ENCODE results near the gene IKZF3. TPM values are rescaled to one million over a fixed set of nuclear protein-coding genes. Genes with fewer than 3 reads are reported as not detected.
A peak's percentile ranks its signal among the peaks of the same experiment; 100 is the strongest.
"Not testable (repeated sequence)": the region's sequence is repeated elsewhere in the genome, so short reads cannot be mapped to it uniquely, and the experiment has no call there.

Gene IKZF3
- total and polyA plus RNA-seq, 3 experiments from 2014 or later = 119 to 138 (median 126) TPM

DNA sequence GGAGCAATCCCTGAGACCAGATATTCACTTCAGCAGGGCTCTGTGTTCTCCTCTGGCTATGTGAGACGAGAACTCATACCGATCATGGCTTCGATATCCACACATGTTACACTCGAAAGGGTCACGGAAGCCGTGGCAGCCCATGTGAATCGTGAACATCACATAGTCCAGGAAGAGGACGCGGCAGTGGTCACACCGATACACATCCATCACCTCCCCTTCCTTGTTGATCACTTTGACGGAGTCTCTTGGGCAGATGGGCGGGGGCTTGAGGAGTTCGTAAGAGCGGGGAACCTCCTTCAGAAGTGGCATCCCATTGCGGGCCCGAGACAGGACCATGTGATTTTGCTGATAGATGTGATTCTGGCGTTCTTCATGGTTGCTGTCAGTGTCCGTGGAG is 98.3 kb downstream of the IKZF3 start:
- Mint-ChIP-seq H3K4me3 (peak overlapping the region; percentile 19 to 98 (median 72)), H3K36me3 (peaks cover 22 to 83% (median 45%) of the 10 kb centered on the region in 3 donors), H3K4me1 (peaks cover 79 to 92% (median 85%) of the 10 kb centered on the region in 3 donors), H3K9me3 (no peaks in the 10 kb centered on the region), H3K27me3 (no peaks in the 10 kb centered on the region), H3K27ac (peak overlapping the region in 7 of 8 donors; percentile 85 to 99 (median 97))
- Histone ChIP-seq H3K27me3 (ENCODE audit: insufficient read depth, low read length, poor library complexity, severe bottlenecking) (no peaks in the 10 kb centered on the region), H3K36me3 (ENCODE audit: insufficient read depth, low read length) (peaks cover 35% of the 10 kb centered on the region), H3K4me3 (ENCODE audit: low read length) (no peak overlapping the region), H3K4me1 (ENCODE audit: insufficient read depth, low read length) (peaks cover 75% of the 10 kb centered on the region), H3K9me3 (ENCODE audit: low read length) (no peaks in the 10 kb centered on the region), H3K27ac (ENCODE audit: low read depth, low read length) (no peak overlapping the region)
- ChIA-PET CTCF (interaction anchor here (0.7 kb wide), 1 partner anchor 35 kb away, joined by 3 read pairs; the partner anchor contains the start of gene MIEN1), POLR2A (interaction anchor here (2.0 kb wide), 1 partner anchor 16 kb away, joined by 9 read pairs; no protein-coding TSS in a partner anchor)
- DNase-seq = no peak

DNA sequence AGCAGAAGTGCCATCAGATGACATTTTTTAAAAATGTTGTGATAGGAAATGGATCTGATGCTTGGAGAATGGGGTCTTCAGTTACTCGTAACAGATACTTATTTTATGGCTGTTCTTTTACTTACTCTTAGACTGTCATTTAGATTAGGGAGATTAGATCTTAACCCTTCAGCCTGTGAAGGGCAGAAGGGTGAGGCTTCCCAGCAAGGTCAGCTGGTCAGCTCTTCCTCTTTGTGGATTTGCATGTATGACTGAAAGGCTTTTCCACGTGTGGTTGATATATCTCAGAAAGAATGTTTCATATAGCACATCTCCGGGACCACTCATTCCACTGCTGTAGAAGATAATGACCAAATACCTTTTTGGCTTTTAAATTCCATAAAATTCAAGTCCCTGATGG is 98.9 kb downstream of the IKZF3 start:
- H3K4me1 Mint-ChIP-seq = peaks cover 73 to 89% (median 81%) of the 10 kb centered on the region in 3 donors
- peaks cover 22 to 84% (median 45%) of the 10 kb centered on the region in 3 donors for H3K36me3 Mint-ChIP-seq
- H3K9me3 Mint-ChIP-seq = no peaks in the 10 kb centered on the region
- DNase-seq = no peak
- Histone ChIP-seq H3K27me3 (ENCODE audit: insufficient read depth, low read length, poor library complexity, severe bottlenecking) (no peaks in the 10 kb centered on the region), H3K36me3 (ENCODE audit: insufficient read depth, low read length) (peaks cover 36% of the 10 kb centered on the region), H3K4me3 (ENCODE audit: low read length) (no peak overlapping the region), H3K4me1 (ENCODE audit: insufficient read depth, low read length) (peaks cover 73% of the 10 kb centered on the region), H3K27ac (ENCODE audit: low read depth, low read length) (no peak overlapping the region), H3K9me3 (ENCODE audit: low read length) (no peaks in the 10 kb centered on the region)
- POLR2A ChIA-PET = interaction anchor here (1.0 to 2.0 kb wide), 2 partner anchors 16 to 100 kb away, joined by 7 to 9 read pairs; no protein-coding TSS in a partner anchor
- H3K4me3 Mint-ChIP-seq = peak overlapping the region in 6 of 7 donors; percentile 19 to 98 (median 72)
- peak overlapping the region; percentile 85 to 99 (median 95) for H3K27ac Mint-ChIP-seq
- CTCF ChIA-PET = interaction anchor here (1.0 to 1.2 kb wide), 2 partner anchors 15 to 111 kb away, joined by 3 read pairs; no protein-coding TSS in a partner anchor
- no peaks in the 10 kb centered on the region for H3K27me3 Mint-ChIP-seq

DNA sequence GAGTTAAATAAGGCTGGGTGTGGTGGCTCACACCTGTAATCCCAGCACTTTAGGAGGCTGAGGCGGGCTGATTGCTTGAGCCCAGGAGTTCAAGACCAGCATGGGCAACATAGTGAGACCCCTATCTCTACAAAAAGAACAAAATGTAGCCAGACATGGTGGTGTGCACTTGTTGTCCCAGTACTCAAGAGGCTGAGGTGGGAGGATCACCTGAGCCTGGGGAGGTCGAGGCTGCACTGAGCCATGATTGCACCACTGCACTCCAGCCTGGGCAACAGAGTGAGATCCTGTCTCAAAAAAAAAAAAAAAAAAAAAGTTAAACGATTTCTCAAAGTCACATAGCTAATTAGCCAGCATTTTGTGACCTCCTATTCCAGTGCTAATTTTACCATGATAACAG is 99.9 kb downstream of the IKZF3 start:
- H3K4me3 Mint-ChIP-seq; H3K27me3 Mint-ChIP-seq; H3K27ac ChIP-seq (ENCODE audit: low read depth, low read length); DNase-seq; H3K27me3 ChIP-seq (ENCODE audit: insufficient read depth, low read length, poor library complexity, severe bottlenecking); H3K9me3 Mint-ChIP-seq; H3K9me3 ChIP-seq (ENCODE audit: low read length); H3K4me3 ChIP-seq (ENCODE audit: low read length): not testable (repeated sequence)
- Histone ChIP-seq H3K4me1 (ENCODE audit: insufficient read depth, low read length) (peaks cover 70% of the 10 kb centered on the region), H3K36me3 (ENCODE audit: insufficient read depth, low read length) (peaks cover 36% of the 10 kb centered on the region)
- H3K4me1 Mint-ChIP-seq = peaks cover 71 to 87% (median 79%) of the 10 kb centered on the region in 3 donors
- ChIA-PET CTCF (interaction anchor here (1.0 to 1.7 kb wide), 3 partner anchors 11 to 110 kb away, joined by 3 to 4 read pairs (median 3); no protein-coding TSS in a partner anchor), POLR2A (interaction anchor here (0.7 to 2.0 kb wide), 3 partner anchors 8 to 101 kb away, joined by 5 to 9 read pairs (median 7); no protein-coding TSS in a partner anchor)
- H3K36me3 Mint-ChIP-seq = peaks cover 22 to 86% (median 47%) of the 10 kb centered on the region in 3 donors
- H3K27ac Mint-ChIP-seq = peak overlapping the region in 5 of 8 donors; percentile 47 to 99 (median 90)

DNA sequence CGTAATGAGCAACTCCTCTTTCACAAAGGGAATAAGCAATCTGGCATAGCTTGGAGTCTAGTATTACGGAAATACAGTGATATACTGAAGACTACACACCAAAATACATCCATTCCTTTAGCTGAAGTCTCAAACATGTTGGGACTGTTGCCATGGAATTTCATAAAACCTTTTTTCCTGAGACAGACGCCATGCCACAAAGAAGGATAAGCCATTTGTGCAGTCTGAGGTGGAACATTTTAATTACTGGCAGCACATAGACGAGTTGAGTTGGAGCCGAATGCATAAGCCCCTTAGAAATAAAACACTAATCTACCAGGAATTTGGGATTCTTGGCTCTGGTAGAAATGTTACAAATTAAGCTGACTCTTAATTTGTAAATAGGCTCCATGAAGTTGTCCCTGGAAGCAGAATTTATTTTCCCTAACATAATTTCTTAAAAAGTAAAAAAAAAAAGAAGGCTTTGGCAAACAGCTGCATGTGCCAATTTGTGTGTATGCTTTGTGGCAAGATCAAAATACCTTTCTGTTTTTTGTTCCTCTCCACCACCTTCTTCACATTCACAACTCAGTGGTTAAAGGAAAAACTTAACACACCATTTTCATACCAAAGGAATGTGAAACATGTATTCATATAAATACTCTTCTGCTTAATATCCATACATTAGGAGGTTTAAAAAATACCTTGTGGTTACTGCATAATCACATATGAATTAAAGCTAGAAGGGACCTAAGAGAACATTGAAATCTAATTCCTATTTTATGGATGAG is 100.9 kb downstream of the IKZF3 start:
- Histone ChIP-seq H3K4me1 (ENCODE audit: insufficient read depth, low read length) (peaks cover 70% of the 10 kb centered on the region), H3K36me3 (ENCODE audit: insufficient read depth, low read length) (peaks cover 36% of the 10 kb centered on the region), H3K4me3 (ENCODE audit: low read length) (no peak overlapping the region), H3K27ac (ENCODE audit: low read depth, low read length) (no peak overlapping the region), H3K27me3 (ENCODE audit: insufficient read depth, low read length, poor library complexity, severe bottlenecking) (no peaks in the 10 kb centered on the region), H3K9me3 (ENCODE audit: low read length) (no peaks in the 10 kb centered on the region)
- POLR2A ChIA-PET = no interaction called here
- CTCF ChIA-PET = interaction anchor here (1.7 kb wide), 1 partner anchor 10 kb away, joined by 4 read pairs; no protein-coding TSS in a partner anchor
- Mint-ChIP-seq H3K9me3 (no peaks in the 10 kb centered on the region), H3K36me3 (peaks cover 22 to 81% (median 40%) of the 10 kb centered on the region in 3 donors), H3K27me3 (no peaks in the 10 kb centered on the region), H3K4me3 (peak overlapping the region in 1 of 7 donors; percentile 37), H3K27ac (peak overlapping the region; percentile 14 to 92 (median 66)), H3K4me1 (peaks cover 71 to 87% (median 79%) of the 10 kb centered on the region in 3 donors)
- no peak for DNase-seq

DNA sequence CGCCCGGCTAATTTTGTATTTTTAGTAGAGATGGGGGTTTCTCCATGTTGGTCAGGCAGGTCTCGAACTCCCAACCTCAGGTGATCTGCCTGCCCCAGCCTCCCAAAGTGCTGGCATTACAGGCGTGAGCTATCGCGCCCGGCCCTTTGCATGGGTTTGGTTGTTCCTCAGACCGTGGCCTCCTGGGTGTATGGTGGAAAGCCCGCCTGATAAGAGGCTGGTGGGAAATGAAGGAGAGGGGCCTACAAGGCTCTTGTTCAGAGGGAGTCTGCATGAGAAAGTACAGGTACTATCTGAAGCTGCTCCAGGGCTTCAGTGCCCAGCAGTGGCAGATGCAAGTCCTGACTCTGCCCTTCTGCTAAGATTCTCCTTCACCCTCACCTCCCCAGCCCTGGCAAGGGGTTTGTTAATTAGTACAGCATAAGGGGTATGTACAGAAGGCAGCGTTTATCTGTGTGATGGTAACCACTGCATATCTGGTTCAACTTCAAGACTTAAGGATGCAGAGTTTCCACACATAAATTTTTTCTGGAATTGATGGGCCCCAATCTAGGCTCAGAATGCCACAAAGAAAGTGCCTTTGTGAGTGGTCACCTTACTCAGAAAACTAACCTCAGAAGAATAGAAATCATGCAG is 102.1 kb downstream of the IKZF3 start:
- no peaks in the 10 kb centered on the region for H3K9me3 ChIP-seq (ENCODE audit: low read length)
- H3K9me3 Mint-ChIP-seq = no peaks in the 10 kb centered on the region
- peak overlapping the region; percentile 42 to 92 (median 77) for H3K27ac Mint-ChIP-seq
- H3K4me3 ChIP-seq (ENCODE audit: low read length) = no peak overlapping the region
- ChIA-PET CTCF (interaction anchor here (1.1 kb wide), 1 partner anchor 81 kb away, joined by 3 read pairs; no protein-coding TSS in a partner anchor), POLR2A (no interaction called here)
- peak overlapping the region in 1 of 7 donors; percentile 9 for H3K4me3 Mint-ChIP-seq
- no peaks in the 10 kb centered on the region for H3K27me3 Mint-ChIP-seq
- H3K4me1 Mint-ChIP-seq = peaks cover 73 to 87% (median 79%) of the 10 kb centered on the region in 3 donors
- H3K27me3 ChIP-seq (ENCODE audit: insufficient read depth, low read length, poor library complexity, severe bottlenecking) = no peaks in the 10 kb centered on the region
- peaks cover 70% of the 10 kb centered on the region for H3K4me1 ChIP-seq (ENCODE audit: insufficient read depth, low read length)
- H3K36me3 ChIP-seq (ENCODE audit: insufficient read depth, low read length) = peaks cover 36% of the 10 kb centered on the region
- H3K36me3 Mint-ChIP-seq = peaks cover 22 to 72% (median 31%) of the 10 kb centered on the region in 3 donors
- H3K27ac ChIP-seq (ENCODE audit: low read depth, low read length) = no peak overlapping the region
- no peak for DNase-seq

DNA sequence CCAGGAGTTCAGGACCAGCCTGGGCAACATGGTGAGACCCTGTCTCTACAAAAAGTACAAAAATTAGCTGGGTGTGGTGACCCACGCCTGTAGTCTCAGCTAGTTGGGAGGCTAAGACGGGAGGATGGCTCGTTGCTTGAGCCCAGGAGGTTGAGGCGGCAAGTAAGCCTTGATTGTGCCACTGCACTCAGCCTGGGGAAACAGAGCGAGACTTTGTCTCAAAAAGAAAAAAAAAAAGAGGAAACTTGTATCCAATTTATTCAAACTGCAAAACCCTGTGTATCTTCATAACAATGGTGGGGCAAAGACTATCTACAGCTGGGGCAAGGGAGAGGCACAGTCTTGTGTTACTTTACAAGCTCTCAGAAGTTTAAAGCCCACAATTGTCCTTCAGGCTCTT is 104.9 kb downstream of the IKZF3 start:
- Histone ChIP-seq H3K4me3 (ENCODE audit: low read length) (no peak overlapping the region), H3K4me1 (ENCODE audit: insufficient read depth, low read length) (peaks cover 69% of the 10 kb centered on the region), H3K27me3 (ENCODE audit: insufficient read depth, low read length, poor library complexity, severe bottlenecking) (no peaks in the 10 kb centered on the region), H3K36me3 (ENCODE audit: insufficient read depth, low read length) (peaks cover 13% of the 10 kb centered on the region), H3K9me3 (ENCODE audit: low read length) (no peaks in the 10 kb centered on the region), H3K27ac (ENCODE audit: low read depth, low read length) (no peak overlapping the region)
- ChIA-PET CTCF (interaction anchor here (0.7 to 1.6 kb wide), 7 partner anchors 11 to 137 kb away, joined by 3 to 8 read pairs (median 5); partner anchors contain the start of gene MIEN1), POLR2A (interaction anchor here (1.6 to 2.3 kb wide), 2 partner anchors 11 to 18 kb away, joined by 10 to 16 read pairs; no protein-coding TSS in a partner anchor)
- no peak for DNase-seq
- Mint-ChIP-seq H3K4me3 (peak overlapping the region in 6 of 7 donors; percentile 27 to 76 (median 69)), H3K27ac (peak overlapping the region; percentile 95 to 99 (median 97)), H3K27me3 (peaks cover 0 to 2% of the 10 kb centered on the region in 2 donors), H3K36me3 (peaks cover 3 to 45% (median 8%) of the 10 kb centered on the region in 3 donors), H3K4me1 (peaks cover 68 to 81% (median 74%) of the 10 kb centered on the region in 3 donors), H3K9me3 (no peaks in the 10 kb centered on the region)

DNA sequence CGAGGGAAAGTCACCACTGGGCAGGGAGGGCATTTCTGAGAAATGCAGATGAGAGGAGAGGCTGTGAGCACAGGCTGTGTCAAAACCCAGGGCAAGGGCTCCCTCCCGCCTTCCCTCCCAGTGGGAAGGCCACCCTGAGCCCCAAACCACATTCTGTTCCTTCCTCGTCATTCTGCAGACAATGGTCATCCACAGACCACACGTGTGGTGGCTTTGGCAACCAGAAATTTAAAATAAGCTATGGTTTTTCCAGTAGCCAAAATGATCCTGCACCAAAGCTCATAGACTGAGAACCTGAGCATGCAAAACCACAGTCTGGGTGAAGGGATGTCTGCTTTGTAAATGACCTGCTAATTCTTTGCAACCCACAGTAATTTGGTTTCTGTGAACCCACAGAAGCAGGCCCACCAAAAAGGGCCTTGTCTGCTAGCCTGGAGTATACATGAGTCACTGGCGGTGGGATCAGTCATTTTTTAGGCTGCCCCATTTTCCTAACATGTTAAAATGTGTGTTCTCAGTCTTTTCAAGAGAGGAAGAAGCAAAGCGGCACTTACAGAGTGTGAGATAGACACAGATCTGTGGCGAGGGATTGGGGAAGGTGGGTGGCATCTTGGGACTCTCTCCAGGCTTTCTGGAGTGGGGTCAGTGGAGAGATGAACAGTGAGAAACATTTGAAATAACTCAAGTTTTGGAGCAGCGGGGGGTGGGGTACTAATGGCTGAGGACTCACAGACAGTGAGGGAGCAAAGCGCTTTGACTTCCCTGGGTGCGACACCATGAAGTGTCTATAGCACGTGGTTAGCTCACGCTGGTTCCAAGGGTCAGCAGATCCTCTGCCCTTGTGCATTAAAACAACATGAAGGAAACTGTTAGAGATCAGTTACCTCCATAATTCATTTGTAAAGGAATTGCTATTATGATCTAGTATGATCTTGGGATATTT is 105.9 kb downstream of the IKZF3 start:
- peak in 4 of 5 donors; percentile 38 to 82 (median 54) for DNase-seq
- ChIA-PET POLR2A (interaction anchor here (1.6 to 2.3 kb wide), 2 partner anchors 12 to 19 kb away, joined by 10 to 16 read pairs; no protein-coding TSS in a partner anchor), CTCF (interaction anchor here (1.1 to 1.6 kb wide), 6 partner anchors 12 to 136 kb away, joined by 3 to 8 read pairs (median 4); partner anchors contain the start of gene MIEN1)
- H3K27ac Mint-ChIP-seq = peak overlapping the region; percentile 95 to 99 (median 97)
- H3K4me3 ChIP-seq (ENCODE audit: low read length) = no peak overlapping the region
- no peaks in the 10 kb centered on the region for H3K27me3 ChIP-seq (ENCODE audit: insufficient read depth, low read length, poor library complexity, severe bottlenecking)
- no peak overlapping the region for H3K27ac ChIP-seq (ENCODE audit: low read depth, low read length)
- H3K36me3 Mint-ChIP-seq = peaks cover 3 to 36% (median 8%) of the 10 kb centered on the region in 3 donors
- H3K36me3 ChIP-seq (ENCODE audit: insufficient read depth, low read length) = peaks cover 8% of the 10 kb centered on the region
- H3K27me3 Mint-ChIP-seq = peaks cover 0 to 3% of the 10 kb centered on the region in 2 donors
- H3K4me1 Mint-ChIP-seq = peaks cover 68 to 79% (median 73%) of the 10 kb centered on the region in 3 donors
- H3K4me3 Mint-ChIP-seq = peak overlapping the region; percentile 65 to 88 (median 75)
- H3K9me3 ChIP-seq (ENCODE audit: low read length) = no peaks in the 10 kb centered on the region
- peaks cover 69% of the 10 kb centered on the region for H3K4me1 ChIP-seq (ENCODE audit: insufficient read depth, low read length)
- H3K9me3 Mint-ChIP-seq = no peaks in the 10 kb centered on the region
